HL-60 (cell line): ENCODE measurements around the gene EPB41.
"Not testable (repeated sequence)": the region's sequence is repeated elsewhere in the genome, so short reads cannot be mapped to it uniquely, and the experiment has no call there.

Source experiments
- DNase-seq, 2 experiments: peaks; one replicate each; pipeline ENCODE4 v3.0.0-alpha.2; 2010 to 2020; ENCODE audit warnings: low read depth in 1 of 2, low spot score in 1 of 2
- H3K27ac ChIP-seq: fragments of 250-450 bp; sonication (Bioruptor Pico); replicated peaks from 2 replicates; pipeline ENCODE4 v1.5.1; 2020; ENCODE audit warnings: mild to moderate bottlenecking, moderate library complexity
- H3K27me3 ChIP-seq: fragments of 250-450 bp; sonication (Bioruptor Pico); 2 replicates; pipeline ENCODE4 v1.5.1; 2021; ENCODE audit warnings: mild to moderate bottlenecking, moderate library complexity; ENCODE audit not compliant: insufficient read depth, poor library complexity, severe bottlenecking
- H3K4me3 ChIP-seq: replicated peaks from 2 replicates; pipeline ENCODE4 v1.5.1; 2011; ENCODE audit warnings: mild to moderate bottlenecking, control low read depth, low read length; ENCODE audit not compliant: insufficient read depth
- GABPA ChIP-seq: IDR thresholded peaks from 2 replicates; pipeline ENCODE4 v1.6.1; 2012; ENCODE audit warnings: low read depth
- POLR2AphosphoS5 ChIP-seq: IDR thresholded peaks from 2 replicates; pipeline ENCODE4 v1.6.1; 2012; ENCODE audit warnings: low read depth
- SPI1 ChIP-seq: IDR thresholded peaks from 2 replicates; pipeline ENCODE4 v1.6.1; 2012; ENCODE audit warnings: low read depth, mild to moderate bottlenecking, borderline replicate concordance
- TF ChIP-seq, protein P1 (sequence below): IDR thresholded peaks from one replicate; pipeline ENCODE4 v1.5.1; 2011; ENCODE audit warnings: low read length, control low read depth, inconsistent platforms; ENCODE audit not compliant: insufficient read depth
- TF ChIP-seq, protein P2 (sequence below): IDR thresholded peaks from 2 replicates; pipeline ENCODE4 v1.6.1; 2012; ENCODE audit warnings: low read depth; ENCODE audit not compliant: insufficient replicate concordance

The EPB41 gene

DNA sequence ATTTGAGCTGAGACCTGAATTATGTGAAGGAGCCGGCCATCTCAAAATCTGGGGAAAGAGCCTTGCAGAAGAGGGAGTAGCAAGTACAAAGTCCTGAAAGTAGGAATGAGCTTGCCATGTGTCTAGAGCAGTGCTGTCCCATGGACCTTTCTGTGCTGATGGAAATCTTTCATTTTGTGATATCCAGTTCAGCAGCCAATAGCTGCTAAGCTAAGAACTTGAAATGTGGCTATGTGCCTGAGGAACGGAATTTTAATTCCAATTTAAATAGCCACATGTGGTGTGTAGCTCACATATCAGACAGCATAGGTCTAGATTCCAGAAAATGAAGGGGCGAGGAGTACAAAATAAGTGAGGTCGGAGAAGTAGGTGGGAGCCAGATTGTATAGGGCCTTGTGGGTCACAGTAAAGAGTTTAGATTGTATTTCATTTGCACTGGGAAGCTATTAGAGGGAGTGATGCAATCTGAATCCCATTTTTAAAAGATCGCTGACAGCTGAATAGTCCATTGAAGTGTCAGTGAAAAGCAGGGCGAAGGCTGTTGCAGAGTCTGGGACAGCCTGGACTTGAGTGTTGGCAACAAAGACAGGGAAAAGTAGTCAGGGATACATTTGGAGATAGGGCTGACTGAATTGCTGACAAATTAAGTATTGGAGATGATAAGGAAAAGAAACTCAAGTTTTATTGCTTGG is 129.1 kb downstream of the EPB41 start:
- no peaks in the 10 kb centered on the region for H3K27me3 ChIP-seq
- no peak for DNase-seq
- no peak overlapping the region for H3K4me3 ChIP-seq
- H3K27ac ChIP-seq, result no peak overlapping the region
- TF ChIP-seq, protein P1, sequence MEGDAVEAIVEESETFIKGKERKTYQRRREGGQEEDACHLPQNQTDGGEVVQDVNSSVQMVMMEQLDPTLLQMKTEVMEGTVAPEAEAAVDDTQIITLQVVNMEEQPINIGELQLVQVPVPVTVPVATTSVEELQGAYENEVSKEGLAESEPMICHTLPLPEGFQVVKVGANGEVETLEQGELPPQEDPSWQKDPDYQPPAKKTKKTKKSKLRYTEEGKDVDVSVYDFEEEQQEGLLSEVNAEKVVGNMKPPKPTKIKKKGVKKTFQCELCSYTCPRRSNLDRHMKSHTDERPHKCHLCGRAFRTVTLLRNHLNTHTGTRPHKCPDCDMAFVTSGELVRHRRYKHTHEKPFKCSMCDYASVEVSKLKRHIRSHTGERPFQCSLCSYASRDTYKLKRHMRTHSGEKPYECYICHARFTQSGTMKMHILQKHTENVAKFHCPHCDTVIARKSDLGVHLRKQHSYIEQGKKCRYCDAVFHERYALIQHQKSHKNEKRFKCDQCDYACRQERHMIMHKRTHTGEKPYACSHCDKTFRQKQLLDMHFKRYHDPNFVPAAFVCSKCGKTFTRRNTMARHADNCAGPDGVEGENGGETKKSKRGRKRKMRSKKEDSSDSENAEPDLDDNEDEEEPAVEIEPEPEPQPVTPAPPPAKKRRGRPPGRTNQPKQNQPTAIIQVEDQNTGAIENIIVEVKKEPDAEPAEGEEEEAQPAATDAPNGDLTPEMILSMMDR, result no peak

DNA sequence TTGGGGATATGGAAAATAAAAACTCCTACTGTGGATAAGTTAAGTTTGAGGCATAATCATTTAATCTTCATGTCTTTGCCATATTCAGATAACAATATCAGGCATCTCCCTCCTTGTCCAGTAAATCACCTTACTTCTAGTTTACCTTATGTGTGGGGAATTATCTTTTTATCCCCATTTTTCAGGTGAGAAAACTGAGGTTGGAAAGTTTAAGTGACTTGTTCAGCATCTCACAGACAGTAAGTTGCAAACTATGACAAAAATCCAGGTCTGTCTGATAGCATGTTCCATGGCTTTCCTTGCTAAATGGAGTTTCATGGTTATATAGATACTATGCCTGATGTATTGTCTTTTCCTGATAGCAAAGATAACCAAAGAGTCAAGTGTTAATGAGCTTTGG is 129.6 kb downstream of the EPB41 start:
- Histone ChIP-seq H3K4me3 (no peak overlapping the region), H3K27ac (no peak overlapping the region), H3K27me3 (no peaks in the 10 kb centered on the region)
- TF ChIP-seq POLR2AphosphoS5 (no peak), SPI1 (no peak), GABPA (no peak)
- TF ChIP-seq, protein P2, sequence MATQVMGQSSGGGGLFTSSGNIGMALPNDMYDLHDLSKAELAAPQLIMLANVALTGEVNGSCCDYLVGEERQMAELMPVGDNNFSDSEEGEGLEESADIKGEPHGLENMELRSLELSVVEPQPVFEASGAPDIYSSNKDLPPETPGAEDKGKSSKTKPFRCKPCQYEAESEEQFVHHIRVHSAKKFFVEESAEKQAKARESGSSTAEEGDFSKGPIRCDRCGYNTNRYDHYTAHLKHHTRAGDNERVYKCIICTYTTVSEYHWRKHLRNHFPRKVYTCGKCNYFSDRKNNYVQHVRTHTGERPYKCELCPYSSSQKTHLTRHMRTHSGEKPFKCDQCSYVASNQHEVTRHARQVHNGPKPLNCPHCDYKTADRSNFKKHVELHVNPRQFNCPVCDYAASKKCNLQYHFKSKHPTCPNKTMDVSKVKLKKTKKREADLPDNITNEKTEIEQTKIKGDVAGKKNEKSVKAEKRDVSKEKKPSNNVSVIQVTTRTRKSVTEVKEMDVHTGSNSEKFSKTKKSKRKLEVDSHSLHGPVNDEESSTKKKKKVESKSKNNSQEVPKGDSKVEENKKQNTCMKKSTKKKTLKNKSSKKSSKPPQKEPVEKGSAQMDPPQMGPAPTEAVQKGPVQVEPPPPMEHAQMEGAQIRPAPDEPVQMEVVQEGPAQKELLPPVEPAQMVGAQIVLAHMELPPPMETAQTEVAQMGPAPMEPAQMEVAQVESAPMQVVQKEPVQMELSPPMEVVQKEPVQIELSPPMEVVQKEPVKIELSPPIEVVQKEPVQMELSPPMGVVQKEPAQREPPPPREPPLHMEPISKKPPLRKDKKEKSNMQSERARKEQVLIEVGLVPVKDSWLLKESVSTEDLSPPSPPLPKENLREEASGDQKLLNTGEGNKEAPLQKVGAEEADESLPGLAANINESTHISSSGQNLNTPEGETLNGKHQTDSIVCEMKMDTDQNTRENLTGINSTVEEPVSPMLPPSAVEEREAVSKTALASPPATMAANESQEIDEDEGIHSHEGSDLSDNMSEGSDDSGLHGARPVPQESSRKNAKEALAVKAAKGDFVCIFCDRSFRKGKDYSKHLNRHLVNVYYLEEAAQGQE, result no peak
- TF ChIP-seq, protein P1, result no peak
- no peak for DNase-seq

DNA sequence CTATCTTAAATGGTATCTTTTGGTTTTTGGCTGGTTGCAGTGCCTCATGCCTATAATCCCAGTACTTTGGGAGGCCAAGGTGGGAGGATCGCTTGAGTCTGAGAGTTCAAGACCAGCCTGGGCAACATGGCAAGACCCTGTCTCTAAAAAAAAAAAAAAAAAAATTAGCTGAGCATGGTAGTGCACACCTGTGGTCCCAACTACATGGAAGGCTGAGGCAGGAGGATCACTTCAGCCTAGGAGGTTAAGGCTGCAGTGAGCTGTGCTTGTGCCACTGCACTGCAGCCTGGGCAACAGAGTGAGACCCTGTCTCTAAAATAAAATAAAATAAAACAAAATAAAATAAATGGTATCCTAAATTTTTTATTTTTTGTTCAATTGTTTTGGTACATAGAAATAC is 131.3 kb downstream of the EPB41 start:
- H3K27me3 ChIP-seq, H3K4me3 ChIP-seq, DNase-seq, H3K27ac ChIP-seq: not testable (repeated sequence)

DNA sequence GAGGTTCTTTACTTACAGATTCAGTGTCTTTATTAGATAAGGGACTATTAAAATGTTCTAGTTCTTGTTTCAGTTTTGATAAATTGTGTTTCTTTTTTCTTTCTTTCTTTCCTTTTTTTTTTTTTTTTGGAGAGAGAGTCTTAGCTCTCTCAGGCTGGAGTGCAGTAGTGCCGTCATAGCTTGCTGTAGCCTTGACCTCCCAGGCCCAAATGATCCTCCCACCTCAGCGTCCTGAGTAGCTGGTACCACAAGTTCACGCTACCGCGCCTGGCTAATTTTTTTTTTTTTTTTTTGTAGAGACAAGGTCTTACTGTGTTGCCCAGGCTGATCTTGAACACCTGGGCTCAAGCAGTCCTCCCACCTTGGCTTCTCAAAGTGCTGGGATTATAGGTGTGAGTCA is 132.8 kb downstream of the EPB41 start:
- Histone ChIP-seq H3K27me3 (no peaks in the 10 kb centered on the region), H3K4me3 (no peak overlapping the region), H3K27ac (no peak overlapping the region)
- DNase-seq, result no peak
- TF ChIP-seq, protein P1, result no peak
- TF ChIP-seq GABPA (no peak), SPI1 (no peak), POLR2AphosphoS5 (no peak)
- TF ChIP-seq, protein P2, result no peak
